Hepatocyte (in vitro differentiated cells): ENCODE results near the gene CCBE1.

Experiments used
- EZH2 ChIP-seq: fragments of 200-600 bp; sonication (generic); IDR thresholded peaks from 2 replicates; pipeline ENCODE4 v1.6.1; 2016; ENCODE audit warnings: antibody characterized with exemption, mild to moderate bottlenecking, borderline replicate concordance
- EZH2phosphoT487 ChIP-seq: fragments of 200-600 bp; sonication (generic); IDR thresholded peaks from one replicate; pipeline ENCODE4 v1.6.1; 2018; ENCODE audit warnings: antibody characterized with exemption, mild to moderate bottlenecking, low read depth, moderate library complexity; ENCODE audit not compliant: unreplicated experiment, severe bottlenecking
- TF ChIP-seq, protein P1 (sequence below): fragments of 200-600 bp; sonication (generic); IDR thresholded peaks from 2 replicates; pipeline ENCODE4 v1.5.1; 2016; ENCODE audit warnings: antibody characterized with exemption, mild to moderate bottlenecking; ENCODE audit not compliant: poor library complexity

DNA sequence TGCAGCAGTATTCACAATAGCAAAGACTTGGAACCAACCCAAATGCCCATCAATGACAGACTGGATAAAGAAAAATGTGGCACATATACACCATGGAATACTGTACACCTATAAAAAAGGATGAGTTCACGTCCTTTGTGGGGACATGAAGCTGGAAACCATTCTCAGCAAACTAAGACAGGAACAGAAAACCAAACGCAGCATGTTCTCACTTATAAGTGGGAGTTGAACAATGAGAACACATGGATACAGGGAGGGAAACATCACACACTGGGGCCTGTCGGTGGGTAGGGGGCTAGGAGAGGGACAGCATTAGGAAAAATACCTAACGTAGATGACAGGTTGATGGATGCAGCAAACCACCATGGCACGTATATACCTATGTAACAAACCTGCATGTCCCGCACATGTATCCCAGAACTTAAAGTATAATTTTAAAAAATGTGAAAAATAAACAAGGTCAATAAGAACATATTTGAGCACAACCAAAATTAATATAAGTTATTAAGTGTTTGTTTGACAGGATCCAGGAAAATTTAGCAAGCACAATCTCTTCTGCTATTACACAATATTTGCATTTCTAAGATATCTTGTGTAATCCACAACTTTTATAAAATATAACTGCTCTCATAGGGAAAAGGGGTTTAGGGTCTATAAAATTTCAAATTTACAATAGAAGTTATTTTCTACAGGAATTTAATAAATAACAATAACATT lies 22.9 kb downstream of the CCBE1 start:
- TF ChIP-seq EZH2phosphoT487 = no peak
- TF ChIP-seq, protein P1, sequence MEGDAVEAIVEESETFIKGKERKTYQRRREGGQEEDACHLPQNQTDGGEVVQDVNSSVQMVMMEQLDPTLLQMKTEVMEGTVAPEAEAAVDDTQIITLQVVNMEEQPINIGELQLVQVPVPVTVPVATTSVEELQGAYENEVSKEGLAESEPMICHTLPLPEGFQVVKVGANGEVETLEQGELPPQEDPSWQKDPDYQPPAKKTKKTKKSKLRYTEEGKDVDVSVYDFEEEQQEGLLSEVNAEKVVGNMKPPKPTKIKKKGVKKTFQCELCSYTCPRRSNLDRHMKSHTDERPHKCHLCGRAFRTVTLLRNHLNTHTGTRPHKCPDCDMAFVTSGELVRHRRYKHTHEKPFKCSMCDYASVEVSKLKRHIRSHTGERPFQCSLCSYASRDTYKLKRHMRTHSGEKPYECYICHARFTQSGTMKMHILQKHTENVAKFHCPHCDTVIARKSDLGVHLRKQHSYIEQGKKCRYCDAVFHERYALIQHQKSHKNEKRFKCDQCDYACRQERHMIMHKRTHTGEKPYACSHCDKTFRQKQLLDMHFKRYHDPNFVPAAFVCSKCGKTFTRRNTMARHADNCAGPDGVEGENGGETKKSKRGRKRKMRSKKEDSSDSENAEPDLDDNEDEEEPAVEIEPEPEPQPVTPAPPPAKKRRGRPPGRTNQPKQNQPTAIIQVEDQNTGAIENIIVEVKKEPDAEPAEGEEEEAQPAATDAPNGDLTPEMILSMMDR = no peak
- no peak for TF ChIP-seq EZH2
